ENCODE measurements around the gene NFATC1. TPM values are rescaled to one million over a fixed set of nuclear protein-coding genes. Genes with fewer than 3 reads are reported as not detected.

NFATC1 gene
- total RNA-seq (0.60 and 4.2 TPM in 2 replicates), polyA plus RNA-seq (11.3 and 14.7 TPM in 2 replicates)

DNA sequence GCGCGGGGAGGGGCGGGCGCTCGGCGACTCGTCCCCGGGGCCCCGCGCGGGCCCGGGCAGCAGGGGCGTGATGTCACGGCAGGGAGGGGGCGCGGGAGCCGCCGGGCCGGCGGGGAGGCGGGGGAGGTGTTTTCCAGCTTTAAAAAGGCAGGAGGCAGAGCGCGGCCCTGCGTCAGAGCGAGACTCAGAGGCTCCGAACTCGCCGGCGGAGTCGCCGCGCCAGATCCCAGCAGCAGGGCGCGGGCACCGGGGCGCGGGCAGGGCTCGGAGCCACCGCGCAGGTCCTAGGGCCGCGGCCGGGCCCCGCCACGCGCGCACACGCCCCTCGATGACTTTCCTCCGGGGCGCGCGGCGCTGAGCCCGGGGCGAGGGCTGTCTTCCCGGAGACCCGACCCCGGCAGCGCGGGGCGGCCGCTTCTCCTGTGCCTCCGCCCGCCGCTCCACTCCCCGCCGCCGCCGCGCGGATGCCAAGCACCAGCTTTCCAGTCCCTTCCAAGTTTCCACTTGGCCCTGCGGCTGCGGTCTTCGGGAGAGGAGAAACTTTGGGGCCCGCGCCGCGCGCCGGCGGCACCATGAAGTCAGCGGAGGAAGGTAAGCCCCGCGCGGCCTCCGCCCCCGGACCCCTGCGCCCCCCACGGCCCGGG is at the start of gene NFATC1:
Gene NFATC1, plus strand, starts transcription at position 170 of the 644 bp plus-strand sequence. Its CDS starts 295 bp downstream, at position 465.
- Histone ChIP-seq H3K27me3 (peaks cover 63% of the 10 kb centered on the region), H3K4me1 (ENCODE audit: insufficient read depth) (peaks cover 25% of the 10 kb centered on the region), H4K20me1 (ENCODE audit: insufficient read depth, poor library complexity, severe bottlenecking) (no peaks in the 10 kb centered on the region), H2AFZ (peak within 1 kb of the TSS; percentile 68), H3K9me3 (ENCODE audit: low read depth) (no peaks in the 10 kb centered on the region), H3K4me3 (peak within 1 kb of the TSS; percentile 15), H3K4me2 (peak within 1 kb of the TSS; percentile 93), H3K9me2 (replicated peaks; ENCODE audit: insufficient read depth) (no peaks in the 10 kb centered on the region), H3K36me3 (replicated peaks; ENCODE audit: insufficient read depth, low read depth) (no peaks in the 10 kb centered on the region), H3K27ac (peak within 1 kb of the TSS; percentile 67), H3K79me2 (no peaks in the 10 kb centered on the region)
- WGBS (ENCODE audit: low lambda C conversion rate, missing lambda C conversion rate), result 3% methylated on average over 12 of the region's 91 CpGs
- no peak for TF ChIP-seq EZH2 (IDR thresholded peaks at IDR 0.05; ENCODE audit: borderline replicate concordance)
- TF ChIP-seq EZH2phosphoT487 (IDR thresholded peaks at IDR 0.05; ENCODE audit: low read depth, severe bottlenecking, unreplicated experiment), result peak; percentile 57
- TF ChIP-seq, protein P1, sequence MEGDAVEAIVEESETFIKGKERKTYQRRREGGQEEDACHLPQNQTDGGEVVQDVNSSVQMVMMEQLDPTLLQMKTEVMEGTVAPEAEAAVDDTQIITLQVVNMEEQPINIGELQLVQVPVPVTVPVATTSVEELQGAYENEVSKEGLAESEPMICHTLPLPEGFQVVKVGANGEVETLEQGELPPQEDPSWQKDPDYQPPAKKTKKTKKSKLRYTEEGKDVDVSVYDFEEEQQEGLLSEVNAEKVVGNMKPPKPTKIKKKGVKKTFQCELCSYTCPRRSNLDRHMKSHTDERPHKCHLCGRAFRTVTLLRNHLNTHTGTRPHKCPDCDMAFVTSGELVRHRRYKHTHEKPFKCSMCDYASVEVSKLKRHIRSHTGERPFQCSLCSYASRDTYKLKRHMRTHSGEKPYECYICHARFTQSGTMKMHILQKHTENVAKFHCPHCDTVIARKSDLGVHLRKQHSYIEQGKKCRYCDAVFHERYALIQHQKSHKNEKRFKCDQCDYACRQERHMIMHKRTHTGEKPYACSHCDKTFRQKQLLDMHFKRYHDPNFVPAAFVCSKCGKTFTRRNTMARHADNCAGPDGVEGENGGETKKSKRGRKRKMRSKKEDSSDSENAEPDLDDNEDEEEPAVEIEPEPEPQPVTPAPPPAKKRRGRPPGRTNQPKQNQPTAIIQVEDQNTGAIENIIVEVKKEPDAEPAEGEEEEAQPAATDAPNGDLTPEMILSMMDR (IDR thresholded peaks at IDR 0.05; ENCODE audit: poor library complexity), result no peak
- peak; percentile 86 for DNase-seq (ENCODE audit: low spot score)

DNA sequence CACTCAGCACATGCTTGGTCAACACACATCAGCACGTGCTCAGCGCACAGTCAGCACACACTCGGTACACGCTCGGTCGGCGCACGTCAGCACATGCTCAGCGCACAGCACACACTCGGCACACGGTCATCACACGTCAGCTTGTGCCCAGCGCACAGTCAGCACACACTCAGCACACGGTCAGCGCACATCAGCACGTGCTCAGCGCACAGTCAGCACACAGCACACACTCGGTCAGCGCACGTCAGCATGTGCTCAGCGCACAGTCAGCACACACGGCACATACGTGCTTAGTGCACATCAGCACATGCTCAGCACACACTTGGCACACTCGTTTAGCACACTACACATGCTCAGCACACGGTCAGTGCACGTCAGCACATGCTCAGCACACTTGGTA is 49.7 kb upstream of the NFATC1 start:
- H3K27ac ChIP-seq, result no peak overlapping the region
- no peaks in the 10 kb centered on the region for H3K9me2 ChIP-seq (replicated peaks; ENCODE audit: insufficient read depth)
- no peaks in the 10 kb centered on the region for H4K20me1 ChIP-seq (ENCODE audit: insufficient read depth, poor library complexity, severe bottlenecking)
- H3K4me2 ChIP-seq, result no peak overlapping the region
- H3K9me3 ChIP-seq (ENCODE audit: low read depth), result no peaks in the 10 kb centered on the region
- no peaks in the 10 kb centered on the region for H3K79me2 ChIP-seq
- no peaks in the 10 kb centered on the region for H3K27me3 ChIP-seq
- no peak overlapping the region for H3K4me3 ChIP-seq
- no peaks in the 10 kb centered on the region for H3K4me1 ChIP-seq (ENCODE audit: insufficient read depth)
- 97% methylated on average over 26 of the region's 26 CpGs for WGBS (ENCODE audit: low lambda C conversion rate, missing lambda C conversion rate)
- no peaks in the 10 kb centered on the region for H3K36me3 ChIP-seq (replicated peaks; ENCODE audit: insufficient read depth, low read depth)
- TF ChIP-seq, protein P1 (IDR thresholded peaks at IDR 0.05; ENCODE audit: poor library complexity), result no peak
- no peak for TF ChIP-seq EZH2 (IDR thresholded peaks at IDR 0.05; ENCODE audit: borderline replicate concordance)
- TF ChIP-seq EZH2phosphoT487 (IDR thresholded peaks at IDR 0.05; ENCODE audit: low read depth, severe bottlenecking, unreplicated experiment), result no peak
- no peak overlapping the region for H2AFZ ChIP-seq
- no peak for DNase-seq (ENCODE audit: low spot score)

DNA sequence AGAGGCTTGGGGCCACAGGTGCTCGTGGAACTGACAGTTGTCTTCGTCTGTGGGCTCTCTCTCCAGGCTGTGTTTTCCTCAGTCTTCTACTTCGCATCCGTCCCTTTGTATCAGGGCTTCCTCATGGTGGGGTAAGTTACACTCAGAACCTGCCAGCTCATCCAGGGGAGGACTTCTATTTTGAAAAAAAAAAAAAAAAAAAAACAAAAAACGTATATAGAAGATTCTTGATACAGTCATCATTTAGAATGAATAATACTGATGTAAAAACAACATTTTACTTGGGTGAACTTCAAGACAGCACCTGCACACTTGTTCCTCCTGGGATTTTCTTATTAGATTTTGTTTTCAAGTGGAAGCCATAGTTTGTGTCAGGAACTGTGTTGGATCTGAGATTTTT is 47.7 kb upstream of the NFATC1 start:
- Histone ChIP-seq H3K27ac (no peak overlapping the region), H3K4me1 (ENCODE audit: insufficient read depth) (no peaks in the 10 kb centered on the region), H2AFZ (no peak overlapping the region), H4K20me1 (ENCODE audit: insufficient read depth, poor library complexity, severe bottlenecking) (no peaks in the 10 kb centered on the region), H3K79me2 (no peaks in the 10 kb centered on the region), H3K9me2 (replicated peaks; ENCODE audit: insufficient read depth) (no peaks in the 10 kb centered on the region), H3K27me3 (no peaks in the 10 kb centered on the region), H3K9me3 (ENCODE audit: low read depth) (no peaks in the 10 kb centered on the region), H3K4me2 (no peak overlapping the region), H3K36me3 (replicated peaks; ENCODE audit: insufficient read depth, low read depth) (no peaks in the 10 kb centered on the region), H3K4me3 (no peak overlapping the region)
- whole genome bisulfite sequencing (ENCODE audit: low lambda C conversion rate, missing lambda C conversion rate), result 90% methylated on average over 5 of the region's 5 CpGs
- TF ChIP-seq EZH2phosphoT487 (IDR thresholded peaks at IDR 0.05; ENCODE audit: low read depth, severe bottlenecking, unreplicated experiment) (no peak), EZH2 (IDR thresholded peaks at IDR 0.05; ENCODE audit: borderline replicate concordance) (no peak)
- TF ChIP-seq, protein P1 (IDR thresholded peaks at IDR 0.05; ENCODE audit: poor library complexity), result no peak
- no peak for DNase-seq (ENCODE audit: low spot score)
